ENCODE results near the gene SSTR3. TPM values are rescaled to one million over a fixed set of nuclear protein-coding genes. Genes with fewer than 3 reads are reported as not detected.

The SSTR3 gene
- total RNA-seq, 1 donor from 2014 or later, result not detected

- Histone ChIP-seq H3K4me3 (ENCODE audit: low read depth, low read length) (no peak overlapping the region), H3K27me3 (ENCODE audit: control insufficient read depth, insufficient read depth, low read length) (no peaks in the 10 kb centered on the region), H3K36me3 (ENCODE audit: control insufficient read depth, insufficient read depth, low read length) (no peaks in the 10 kb centered on the region)
- no peak for TF ChIP-seq CTCF (IDR thresholded peaks at IDR 0.05; ENCODE audit: insufficient read depth, low read length, poor library complexity, severe bottlenecking)
- no peak for DNase-seq (ENCODE audit: low read depth)
Observed at GRCh38 chr22:37230673-37231405, 18.6 kb upstream of the SSTR3 start.

- Histone ChIP-seq H3K27me3 (ENCODE audit: control insufficient read depth, insufficient read depth, low read length) (no peaks in the 10 kb centered on the region), H3K36me3 (ENCODE audit: control insufficient read depth, insufficient read depth, low read length) (no peaks in the 10 kb centered on the region), H3K4me3 (ENCODE audit: low read depth, low read length) (no peak overlapping the region)
- no peak for TF ChIP-seq CTCF (IDR thresholded peaks at IDR 0.05; ENCODE audit: insufficient read depth, low read length, poor library complexity, severe bottlenecking)
- DNase-seq (ENCODE audit: low read depth), result no peak
Observed at GRCh38 chr22:37229805-37230672, 17.8 kb upstream of the SSTR3 start.

- H3K4me3 ChIP-seq (ENCODE audit: low read depth, low read length), result no peak overlapping the region
- DNase-seq (ENCODE audit: low read depth), result peak; percentile 60
- TF ChIP-seq CTCF (IDR thresholded peaks at IDR 0.05; ENCODE audit: insufficient read depth, low read length, poor library complexity, severe bottlenecking), result no peak
- no peaks in the 10 kb centered on the region for H3K27me3 ChIP-seq (ENCODE audit: control insufficient read depth, insufficient read depth, low read length)
- H3K36me3 ChIP-seq (ENCODE audit: control insufficient read depth, insufficient read depth, low read length), result no peaks in the 10 kb centered on the region
Observed at GRCh38 chr22:37229012-37229804, 16.9 kb upstream of the SSTR3 start.

GRCh38 chr22:37228106-37229011 lies 16.1 kb upstream of the SSTR3 start:
- no peaks in the 10 kb centered on the region for H3K36me3 ChIP-seq (ENCODE audit: control insufficient read depth, insufficient read depth, low read length)
- H3K4me3 ChIP-seq (ENCODE audit: low read depth, low read length), result no peak overlapping the region
- TF ChIP-seq CTCF (IDR thresholded peaks at IDR 0.05; ENCODE audit: insufficient read depth, low read length, poor library complexity, severe bottlenecking), result no peak
- no peaks in the 10 kb centered on the region for H3K27me3 ChIP-seq (ENCODE audit: control insufficient read depth, insufficient read depth, low read length)
- DNase-seq (ENCODE audit: low read depth), result no peak

GRCh38 chr22:37226514-37226913 lies 14.2 kb upstream of the SSTR3 start:
- no peak for TF ChIP-seq CTCF (IDR thresholded peaks at IDR 0.05; ENCODE audit: insufficient read depth, low read length, poor library complexity, severe bottlenecking)
- no peak overlapping the region for H3K4me3 ChIP-seq (ENCODE audit: low read depth, low read length)

More at GRCh38 chr22:37226514-37226913, 14.2 kb upstream of the SSTR3 start:
- Histone ChIP-seq H3K36me3 (ENCODE audit: control insufficient read depth, insufficient read depth, low read length) (no peaks in the 10 kb centered on the region), H3K27me3 (ENCODE audit: control insufficient read depth, insufficient read depth, low read length) (no peaks in the 10 kb centered on the region)
- no peak for DNase-seq (ENCODE audit: low read depth)
